GM23338 (cell line): ENCODE results near the gene DSE. TPM values are rescaled to one million over a fixed set of nuclear protein-coding genes. Genes with fewer than 3 reads are reported as not detected.

Experiments used
- ATAC-seq: fragments of 200-7000 bp; cut with Tn5 transposase; 3 replicates; pipeline ENCODE4 v1.9.1; 2020
- DNase-seq: peaks from one replicate; pipeline ENCODE4 v3.0.0-alpha.2; 2015; ENCODE audit warnings: low spot score
- H2AFZ ChIP-seq: fragments of 200-600 bp; sonication (generic); 2 replicates; pipeline ENCODE4 v1.8.0; 2016; ENCODE audit warnings: antibody characterized with exemption, mild to moderate bottlenecking, moderate library complexity
- H3F3A ChIP-seq: fragments of 200-600 bp; sonication (generic); replicated peaks from 2 replicates; pipeline ENCODE4 v1.8.0; 2017; ENCODE audit warnings: antibody characterized with exemption, mixed run types, low read depth
- H3K27ac ChIP-seq: fragments of 200-600 bp; sonication (generic); 2 replicates; pipeline ENCODE4 v1.6.1; 2016; ENCODE audit warnings: low read depth
- H3K27me3 ChIP-seq: fragments of 200-600 bp; sonication (generic); 2 replicates; pipeline ENCODE4 v1.8.0; 2016; ENCODE audit warnings: mild to moderate bottlenecking, mixed run types, moderate library complexity; ENCODE audit not compliant: insufficient read depth
- H3K36me3 ChIP-seq: fragments of 200-600 bp; sonication (generic); 2 replicates; pipeline ENCODE4 v1.8.0; 2016; ENCODE audit warnings: mild to moderate bottlenecking; ENCODE audit not compliant: insufficient read depth
- H3K4me1 ChIP-seq: fragments of 200-600 bp; sonication (generic); 2 replicates; pipeline ENCODE4 v1.8.0; 2016; ENCODE audit warnings: mild to moderate bottlenecking, moderate library complexity; ENCODE audit not compliant: insufficient read depth
- H3K4me2 ChIP-seq: fragments of 200-600 bp; sonication (generic); 2 replicates; pipeline ENCODE4 v1.7.1; 2017; ENCODE audit warnings: mixed run types
- H3K4me3 ChIP-seq: fragments of 200-600 bp; sonication (generic); 2 replicates; pipeline ENCODE4 v1.6.1; 2016; ENCODE audit warnings: mixed run types
- H3K79me2 ChIP-seq: fragments of 200-600 bp; sonication (generic); replicated peaks from 2 replicates; pipeline ENCODE4 v1.8.0; 2017; ENCODE audit warnings: mild to moderate bottlenecking; ENCODE audit not compliant: insufficient read depth
- H3K9me2 ChIP-seq: fragments of 200-600 bp; sonication (generic); 2 replicates; pipeline ENCODE4 v1.8.0; 2017; ENCODE audit not compliant: insufficient read depth
- H4K20me1 ChIP-seq: fragments of 200-600 bp; sonication (generic); replicated peaks from 2 replicates; pipeline ENCODE4 v1.8.0; 2017; ENCODE audit warnings: mild to moderate bottlenecking; ENCODE audit not compliant: insufficient read depth
- H3K27ac Mint-ChIP-seq: 2 replicates; pipeline ENCODE4 v1.8.0; 2020; ENCODE audit warnings: inconsistent platforms, mild to moderate bottlenecking, moderate library complexity, mixed read lengths
- H3K27me3 Mint-ChIP-seq: 3 replicates; pipeline ENCODE4 v1.8.0; 2022; ENCODE audit warnings: low read depth, mild to moderate bottlenecking, moderate library complexity, mixed read lengths, inconsistent platforms; ENCODE audit not compliant: insufficient read depth, poor library complexity
- H3K36me3 Mint-ChIP-seq: 3 replicates; pipeline ENCODE4 v1.8.0; 2021; ENCODE audit warnings: low read depth, mild to moderate bottlenecking, inconsistent platforms, moderate library complexity, mixed read lengths
- H3K4me1 Mint-ChIP-seq: 3 replicates; pipeline ENCODE4 v1.8.0; 2020; ENCODE audit warnings: mild to moderate bottlenecking, inconsistent platforms, mixed read lengths
- H3K4me3 Mint-ChIP-seq: 3 replicates; pipeline ENCODE4 v1.8.0; 2021; ENCODE audit warnings: moderate library complexity, mild to moderate bottlenecking, inconsistent platforms, mixed read lengths
- H3K9me3 Mint-ChIP-seq: 3 replicates; pipeline ENCODE4 v1.8.0; 2020; ENCODE audit warnings: moderate library complexity, mild to moderate bottlenecking, inconsistent platforms, mixed read lengths
- CREB1 ChIP-seq: fragments of 250-450 bp; sonication (Bioruptor Pico); IDR thresholded peaks from 2 replicates; pipeline ENCODE4 v1.5.0; 2020; ENCODE audit warnings: low read depth, mild to moderate bottlenecking, moderate library complexity
- CTCF ChIP-seq, 2 experiments: fragments of 200-600 bp in 1 of 2; sonication (generic) in 1 of 2; conservative IDR thresholded peaks; 2 replicates each; pipeline versions ENCODE4 v1.5.1 to v1.6.1; 2016 to 2017; ENCODE audit warnings: antibody characterized with exemption in 2 of 2, low read depth in 2 of 2, mild to moderate bottlenecking in 2 of 2, moderate library complexity in 1 of 2
- EZH2 ChIP-seq: fragments of 200-600 bp; sonication (generic); IDR thresholded peaks from one replicate; pipeline ENCODE4 v1.8.0; 2017; ENCODE audit warnings: antibody characterized with exemption, mild to moderate bottlenecking, low read depth; ENCODE audit not compliant: unreplicated experiment
- EZH2phosphoT487 ChIP-seq: fragments of 200-600 bp; sonication (generic); IDR thresholded peaks from one replicate; pipeline ENCODE4 v1.8.1; 2018; ENCODE audit warnings: antibody characterized with exemption; ENCODE audit not compliant: unreplicated experiment
- JUNB ChIP-seq: IDR thresholded peaks from one replicate; pipeline ENCODE4 v1.6.1; 2016; ENCODE audit warnings: antibody characterized with exemption; ENCODE audit not compliant: unreplicated experiment
- NANOG ChIP-seq: IDR thresholded peaks from 2 replicates; pipeline ENCODE4 v1.6.1; 2016; ENCODE audit warnings: antibody characterized with exemption, borderline replicate concordance
- POLR2AphosphoS5 ChIP-seq: IDR thresholded peaks from 2 replicates; pipeline ENCODE4 v1.6.1; 2016; ENCODE audit warnings: antibody characterized with exemption, low read depth
- STAT1 ChIP-seq: IDR thresholded peaks from one replicate; pipeline ENCODE4 v1.6.1; 2016; ENCODE audit warnings: antibody characterized with exemption; ENCODE audit not compliant: unreplicated experiment
- ZNF114 ChIP-seq: fragments of 250-450 bp; sonication (Bioruptor Pico); IDR thresholded peaks from 2 replicates; pipeline ENCODE4 v1.5.0; 2020; ENCODE audit warnings: mild to moderate bottlenecking, moderate library complexity
- ZNF331 ChIP-seq: fragments of 250-450 bp; sonication (Bioruptor Pico); IDR thresholded peaks from 2 replicates; pipeline ENCODE4 v1.5.0; 2020; ENCODE audit warnings: low read depth, mild to moderate bottlenecking, moderate library complexity
- ZNF462 ChIP-seq: fragments of 250-450 bp; sonication (Bioruptor Pico); IDR thresholded peaks from 2 replicates; pipeline ENCODE4 v1.5.0; 2020; ENCODE audit warnings: mild to moderate bottlenecking, moderate library complexity
- polyA plus RNA-seq: library from polyadenylated mRNA; unstranded; fragments of >200 nt; fragmentation: Nextera tagmentation; extraction: Ambion mirVana; gene quantifications from 2 replicates; pipeline ENCODE4 v1.2.1, GENCODE V29; 2016
- total RNA-seq: library from RNA; depleted of rRNA; stranded (reverse); fragments of >200 nt; shearing (Covaris generic); gene quantifications from 2 replicates; pipeline ENCODE4 v1.2.3, GENCODE V29; 2014
- TF ChIP-seq, protein P1 (sequence below): IDR thresholded peaks from one replicate; pipeline ENCODE4 v1.6.1; 2018; ENCODE audit warnings: antibody characterized with exemption; ENCODE audit not compliant: unreplicated experiment
- TF ChIP-seq, protein P2 (sequence below): IDR thresholded peaks from 2 replicates; pipeline ENCODE4 v1.6.1; 2016; ENCODE audit warnings: antibody characterized with exemption

The DSE gene
- total and polyA plus RNA-seq, 2 experiments from 2014 or later = 18.8 to 45.2 TPM

GRCh38 chr6:116467096-116467495 lies 96.3 kb downstream of the DSE start:
- H3K36me3 ChIP-seq = no peaks in the 10 kb centered on the region
- H3K27me3 Mint-ChIP-seq = peaks cover 15% of the 10 kb centered on the region
- DNase-seq (no peak), ATAC-seq (no peak)
- peaks cover 24% of the 10 kb centered on the region for H3K4me1 Mint-ChIP-seq
- H3K4me1 ChIP-seq = no peaks in the 10 kb centered on the region; the same call in 1 of the 2 replicates
- H3K4me3 Mint-ChIP-seq = no peak overlapping the region
- no peaks in the 10 kb centered on the region for H3K36me3 Mint-ChIP-seq
- H3K27ac Mint-ChIP-seq = no peak overlapping the region
- no peak overlapping the region for H3K4me3 ChIP-seq
- H3F3A ChIP-seq = no peaks in the 10 kb centered on the region
- H3K79me2 ChIP-seq = no peaks in the 10 kb centered on the region
- H2AFZ ChIP-seq = no peak overlapping the region
- no peak overlapping the region for H3K4me2 ChIP-seq
- peaks cover 20% of the 10 kb centered on the region for H3K27me3 ChIP-seq
- TF ChIP-seq ZNF331 (CRISPR knock-in tag) (no peak), JUNB (no peak), NANOG (no peak), POLR2AphosphoS5 (no peak), ZNF114 (CRISPR knock-in tag) (no peak), CTCF (conservative IDR thresholded peaks at IDR 0.05; ENCODE audit: low read depth in 2 of 2) (no peak), STAT1 (no peak), ZNF462 (CRISPR knock-in tag) (no peak), CREB1 (CRISPR knock-in tag) (no peak), EZH2phosphoT487 (no peak), EZH2 (no peak)
- TF ChIP-seq, protein P1, sequence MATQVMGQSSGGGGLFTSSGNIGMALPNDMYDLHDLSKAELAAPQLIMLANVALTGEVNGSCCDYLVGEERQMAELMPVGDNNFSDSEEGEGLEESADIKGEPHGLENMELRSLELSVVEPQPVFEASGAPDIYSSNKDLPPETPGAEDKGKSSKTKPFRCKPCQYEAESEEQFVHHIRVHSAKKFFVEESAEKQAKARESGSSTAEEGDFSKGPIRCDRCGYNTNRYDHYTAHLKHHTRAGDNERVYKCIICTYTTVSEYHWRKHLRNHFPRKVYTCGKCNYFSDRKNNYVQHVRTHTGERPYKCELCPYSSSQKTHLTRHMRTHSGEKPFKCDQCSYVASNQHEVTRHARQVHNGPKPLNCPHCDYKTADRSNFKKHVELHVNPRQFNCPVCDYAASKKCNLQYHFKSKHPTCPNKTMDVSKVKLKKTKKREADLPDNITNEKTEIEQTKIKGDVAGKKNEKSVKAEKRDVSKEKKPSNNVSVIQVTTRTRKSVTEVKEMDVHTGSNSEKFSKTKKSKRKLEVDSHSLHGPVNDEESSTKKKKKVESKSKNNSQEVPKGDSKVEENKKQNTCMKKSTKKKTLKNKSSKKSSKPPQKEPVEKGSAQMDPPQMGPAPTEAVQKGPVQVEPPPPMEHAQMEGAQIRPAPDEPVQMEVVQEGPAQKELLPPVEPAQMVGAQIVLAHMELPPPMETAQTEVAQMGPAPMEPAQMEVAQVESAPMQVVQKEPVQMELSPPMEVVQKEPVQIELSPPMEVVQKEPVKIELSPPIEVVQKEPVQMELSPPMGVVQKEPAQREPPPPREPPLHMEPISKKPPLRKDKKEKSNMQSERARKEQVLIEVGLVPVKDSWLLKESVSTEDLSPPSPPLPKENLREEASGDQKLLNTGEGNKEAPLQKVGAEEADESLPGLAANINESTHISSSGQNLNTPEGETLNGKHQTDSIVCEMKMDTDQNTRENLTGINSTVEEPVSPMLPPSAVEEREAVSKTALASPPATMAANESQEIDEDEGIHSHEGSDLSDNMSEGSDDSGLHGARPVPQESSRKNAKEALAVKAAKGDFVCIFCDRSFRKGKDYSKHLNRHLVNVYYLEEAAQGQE = no peak
- TF ChIP-seq, protein P2, sequence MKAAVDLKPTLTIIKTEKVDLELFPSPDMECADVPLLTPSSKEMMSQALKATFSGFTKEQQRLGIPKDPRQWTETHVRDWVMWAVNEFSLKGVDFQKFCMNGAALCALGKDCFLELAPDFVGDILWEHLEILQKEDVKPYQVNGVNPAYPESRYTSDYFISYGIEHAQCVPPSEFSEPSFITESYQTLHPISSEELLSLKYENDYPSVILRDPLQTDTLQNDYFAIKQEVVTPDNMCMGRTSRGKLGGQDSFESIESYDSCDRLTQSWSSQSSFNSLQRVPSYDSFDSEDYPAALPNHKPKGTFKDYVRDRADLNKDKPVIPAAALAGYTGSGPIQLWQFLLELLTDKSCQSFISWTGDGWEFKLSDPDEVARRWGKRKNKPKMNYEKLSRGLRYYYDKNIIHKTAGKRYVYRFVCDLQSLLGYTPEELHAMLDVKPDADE = no peak
- no peak overlapping the region for H3K27ac ChIP-seq
- H3K9me2 ChIP-seq = no peaks in the 10 kb centered on the region
- H4K20me1 ChIP-seq = no peaks in the 10 kb centered on the region
- H3K9me3 Mint-ChIP-seq = no peaks in the 10 kb centered on the region
